Gastroesophageal sphincter (tissue), 4 donors: ENCODE data around the gene MOGAT2. TPM values are rescaled to one million over a fixed set of nuclear protein-coding genes. Genes with fewer than 3 reads are reported as not detected.

Experiments
- ATAC-seq: fragments of 150-250 bp; one replicate; pipeline ENCODE4 v1.9.1; 2016; ENCODE audit warnings: mild to moderate bottlenecking, moderate library complexity
- H3K27ac ChIP-seq, 4 donors: fragments of 200-600 bp; sonication (generic) in 3 of 4; 1 replicate in 3 of 4; 2 replicates in 1 of 4; pipeline ENCODE4 v1.5.1; 2016 to 2019
- H3K27me3 ChIP-seq: fragments of 200-600 bp; sonication (generic); one replicate; pipeline ENCODE4 v1.5.1; 2019
- H3K36me3 ChIP-seq, 2 donors: fragments of 200-600 bp; sonication (generic); one replicate each; pipeline ENCODE4 v1.5.1; 2019; ENCODE audit warnings: control low read depth in 1 of 2
- H3K4me1 ChIP-seq, 3 donors: fragments of 200-600 bp; sonication (generic); 1 replicate in 2 of 3; 2 replicates in 1 of 3; pipeline ENCODE4 v1.5.1; 2016 to 2019; ENCODE audit warnings: control low read depth in 2 of 3
- H3K4me3 ChIP-seq, 2 donors: fragments of 200-600 bp; sonication (generic); one replicate each; pipeline ENCODE4 v1.5.1; 2019; ENCODE audit warnings: mild to moderate bottlenecking in 1 of 2, moderate library complexity in 1 of 2
- H3K9me3 ChIP-seq, 3 donors: fragments of 200-600 bp; sonication (generic); one replicate each; pipeline ENCODE4 v1.5.1; 2017 to 2019; ENCODE audit warnings: control low read depth in 2 of 3
- CTCF ChIP-seq, 4 experiments: fragments of 200-600 bp in 2 of 4; fragments of 450-650 bp in 2 of 4; sonication (generic) in 1 of 4; IDR thresholded peaks; one replicate each; pipeline ENCODE4 v1.5.1; 2017 to 2019; ENCODE audit warnings: antibody characterized with exemption in 4 of 4, mild to moderate bottlenecking in 2 of 4, moderate library complexity in 2 of 4
- EP300 ChIP-seq: sonication (generic); formaldehyde crosslinking; IDR thresholded peaks from one replicate; pipeline ENCODE4 v1.6.1; 2017; ENCODE audit warnings: antibody characterized with exemption, mild to moderate bottlenecking
- POLR2A ChIP-seq, 2 donors: fragments of 450-650 bp; IDR thresholded peaks; one replicate each; pipeline ENCODE4 v1.6.1; 2017; ENCODE audit warnings: antibody characterized with exemption in 2 of 2, mild to moderate bottlenecking in 2 of 2, moderate library complexity in 1 of 2
- POLR2AphosphoS5 ChIP-seq: sonication (generic); formaldehyde crosslinking; IDR thresholded peaks from one replicate; pipeline ENCODE4 v1.6.1; 2017; ENCODE audit warnings: antibody characterized with exemption
- WGBS, 2 donors: methylation state at CpG; one replicate each; pipeline ENCODE4 v1.1.5; 2018; ENCODE audit warnings: low coverage in 1 of 2; 5-methylcytosine and 5-hydroxymethylcytosine counted together
- total RNA-seq, 4 donors: library from RNA; depleted of rRNA; stranded (reverse); fragments of >200 nt; gene quantifications; one replicate each; pipeline ENCODE4 v1.1.0, GENCODE V29; 2016

Gene MOGAT2
- total RNA-seq, 4 donors from 2014 or later = 0.30 TPM; not detected in 3

- no peaks in the 10 kb centered on the region for H3K9me3 ChIP-seq
- no peaks in the 10 kb centered on the region for H3K27me3 ChIP-seq
- no peaks in the 10 kb centered on the region for H3K4me1 ChIP-seq
- no peak overlapping the region for H3K4me3 ChIP-seq
- H3K27ac ChIP-seq = no peak overlapping the region
- no peak for ATAC-seq
- TF ChIP-seq CTCF (IDR thresholded peaks at IDR 0.05) (no peak), POLR2AphosphoS5 (no peak), EP300 (no peak), POLR2A (IDR thresholded peaks at IDR 0.05) (no peak)
- 53 to 92% methylated on average over 2 to 5 of the region's 13 CpGs for WGBS, 2 donors
- H3K36me3 ChIP-seq = no peaks in the 10 kb centered on the region
Measured at GRCh38 chr11:75725547-75726320, 8.1 kb downstream of the MOGAT2 start.

GRCh38 chr11:75728992-75729391 lies 11.4 kb downstream of the MOGAT2 start:
- peaks cover 0 to 10% (median 0%) of the 10 kb centered on the region in 3 donors for H3K4me1 ChIP-seq
- no peak overlapping the region for H3K4me3 ChIP-seq
- no peaks in the 10 kb centered on the region for H3K9me3 ChIP-seq
- H3K27me3 ChIP-seq = no peaks in the 10 kb centered on the region
- ATAC-seq = no peak
- no peaks in the 10 kb centered on the region for H3K36me3 ChIP-seq
- no peak overlapping the region for H3K27ac ChIP-seq
- TF ChIP-seq CTCF (IDR thresholded peaks at IDR 0.05) (no peak), POLR2AphosphoS5 (no peak), EP300 (no peak), POLR2A (IDR thresholded peaks at IDR 0.05) (no peak)
- 100% methylated on average over 1 of the region's 2 CpGs for WGBS, 2 donors

GRCh38 chr11:75731095-75731494 lies 13.5 kb downstream of the MOGAT2 start:
- no peak for TF ChIP-seq POLR2A (IDR thresholded peaks at IDR 0.05)
- no peak for TF ChIP-seq EP300
- TF ChIP-seq CTCF (IDR thresholded peaks at IDR 0.05) = no peak
- TF ChIP-seq POLR2AphosphoS5 = no peak
- Histone ChIP-seq H3K36me3 (no peaks in the 10 kb centered on the region), H3K4me3 (no peak overlapping the region), H3K9me3 (no peaks in the 10 kb centered on the region), H3K27ac (no peak overlapping the region), H3K27me3 (no peaks in the 10 kb centered on the region), H3K4me1 (peaks cover 0 to 10% (median 0%) of the 10 kb centered on the region in 3 donors)
- 82 to 94% methylated on average over 4 to 5 of the region's 5 CpGs for WGBS, 2 donors
- no peak for ATAC-seq

- no peaks in the 10 kb centered on the region for H3K27me3 ChIP-seq
- no peak for ATAC-seq
- no peaks in the 10 kb centered on the region for H3K36me3 ChIP-seq
- H3K9me3 ChIP-seq = no peaks in the 10 kb centered on the region
- WGBS, 2 donors = 96 to 97% methylated on average over 6 to 7 of the region's 8 CpGs
- peaks cover 0 to 10% (median 0%) of the 10 kb centered on the region in 3 donors for H3K4me1 ChIP-seq
- H3K27ac ChIP-seq = no peak overlapping the region
- H3K4me3 ChIP-seq = no peak overlapping the region
- no peak for TF ChIP-seq EP300
- no peak for TF ChIP-seq POLR2AphosphoS5
- TF ChIP-seq POLR2A (IDR thresholded peaks at IDR 0.05) = no peak
- TF ChIP-seq CTCF (IDR thresholded peaks at IDR 0.05) = no peak
Measured at GRCh38 chr11:75733071-75733430, 15.4 kb downstream of the MOGAT2 start.

GRCh38 chr11:75733431-75734107 lies 15.9 kb downstream of the MOGAT2 start:
- WGBS, 2 donors = 40 to 64% methylated on average over 1 to 3 of the region's 5 CpGs
- no peak for ATAC-seq
- TF ChIP-seq CTCF (IDR thresholded peaks at IDR 0.05) (no peak), POLR2AphosphoS5 (no peak), POLR2A (IDR thresholded peaks at IDR 0.05) (no peak), EP300 (no peak)
- Histone ChIP-seq H3K4me3 (no peak overlapping the region), H3K27me3 (no peaks in the 10 kb centered on the region), H3K4me1 (peaks cover 0 to 10% (median 0%) of the 10 kb centered on the region in 3 donors), H3K27ac (no peak overlapping the region), H3K9me3 (no peaks in the 10 kb centered on the region), H3K36me3 (no peaks in the 10 kb centered on the region)
